HTERT RPE-1 (cell line): Measurements from ENCODE around the gene SLC16A5.

Experiments used
- in situ Hi-C: fragments of 300-500 bp; cut with MboI; formaldehyde crosslinking; loops from 4 replicates; pipeline ENCODE4 v1.14.3; 2020; ENCODE audit warnings: low sequenced_read_pairs

The SLC16A5 gene

DNA sequence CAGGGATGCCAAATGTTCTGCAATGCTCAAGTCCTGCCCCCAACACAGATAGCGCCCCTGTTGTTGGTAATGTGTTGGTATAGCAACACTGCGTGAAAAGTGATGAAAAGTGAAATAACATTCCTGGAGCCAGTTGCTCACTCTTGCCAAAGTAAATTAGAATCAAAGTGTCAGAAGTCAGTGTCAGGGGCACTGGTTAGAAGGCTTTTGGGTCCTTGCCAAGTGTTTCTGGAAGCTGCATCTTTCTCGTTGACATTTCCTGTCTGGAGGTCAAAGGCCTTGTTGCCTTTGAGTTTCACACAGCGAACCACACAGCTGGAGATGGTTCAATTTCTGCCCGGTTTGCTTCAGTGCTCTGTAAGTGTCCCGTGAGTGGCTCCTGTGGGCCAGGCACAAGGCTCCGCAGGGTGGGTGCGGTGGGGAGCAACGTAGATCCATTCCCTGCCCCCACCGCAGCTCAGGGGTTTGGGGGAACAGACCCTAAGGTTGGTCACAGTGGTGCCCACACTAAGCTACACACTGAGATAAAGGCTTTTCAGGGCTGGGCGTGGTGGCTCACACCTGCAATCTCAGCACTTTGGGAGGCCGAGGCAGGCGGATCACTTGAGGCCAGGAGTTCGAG lies 3.6 kb upstream of the SLC16A5 start:
- in situ Hi-C loops = no loop called here

DNA sequence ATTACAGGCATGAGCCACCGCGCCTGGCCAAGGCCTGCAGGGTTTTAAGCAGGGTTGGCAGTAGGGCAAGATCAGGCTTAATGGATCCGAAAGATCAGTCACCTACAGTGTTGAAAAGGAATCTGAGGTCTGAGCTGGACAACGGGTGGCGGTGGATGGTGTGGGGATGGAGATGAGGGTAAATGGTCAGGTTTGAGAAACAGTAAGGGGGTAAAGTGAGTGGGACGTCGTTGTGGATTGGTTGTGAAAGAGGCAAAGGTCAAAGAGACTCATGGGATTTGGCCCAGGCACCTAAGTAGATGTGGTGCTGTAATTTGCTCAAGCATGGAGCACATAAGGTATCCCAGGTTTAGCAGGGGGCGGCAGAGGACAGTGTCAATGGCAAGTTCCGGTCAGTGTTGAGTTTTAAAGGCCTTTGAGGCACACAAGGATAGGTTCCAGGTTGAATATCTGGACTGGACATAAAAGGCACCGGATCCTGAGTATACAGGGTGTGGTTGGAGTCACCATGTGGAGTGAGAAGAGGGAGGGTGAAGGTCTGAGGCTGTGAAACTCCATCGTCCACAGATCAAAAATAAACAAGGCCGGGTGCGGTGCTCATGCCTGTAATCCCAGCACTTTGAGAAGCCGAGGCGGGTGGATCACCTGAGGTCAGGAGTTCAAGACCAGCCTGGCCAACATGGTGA lies 1.1 kb upstream of the SLC16A5 start:
- in situ Hi-C loops = no loop called here

DNA sequence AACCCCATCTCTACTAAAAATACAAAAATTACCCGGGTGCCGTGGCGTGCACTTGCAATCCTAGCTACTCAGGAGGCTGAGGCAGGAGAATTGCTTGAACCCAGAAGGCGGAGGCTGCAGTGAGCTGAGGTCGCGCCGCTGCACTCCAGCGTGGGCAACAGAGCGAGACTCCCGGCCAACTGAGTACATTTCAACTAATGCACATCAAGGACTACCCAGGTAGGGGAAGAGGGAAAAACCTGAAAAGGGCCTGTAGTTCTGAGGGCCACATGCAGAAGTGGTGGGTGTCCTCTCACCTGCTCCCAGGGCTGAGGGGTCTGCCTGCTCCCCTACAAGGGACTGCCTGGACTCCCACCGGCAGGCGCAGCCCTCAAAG lies 584 bp upstream of the SLC16A5 start:
- in situ Hi-C loops = no loop called here

DNA sequence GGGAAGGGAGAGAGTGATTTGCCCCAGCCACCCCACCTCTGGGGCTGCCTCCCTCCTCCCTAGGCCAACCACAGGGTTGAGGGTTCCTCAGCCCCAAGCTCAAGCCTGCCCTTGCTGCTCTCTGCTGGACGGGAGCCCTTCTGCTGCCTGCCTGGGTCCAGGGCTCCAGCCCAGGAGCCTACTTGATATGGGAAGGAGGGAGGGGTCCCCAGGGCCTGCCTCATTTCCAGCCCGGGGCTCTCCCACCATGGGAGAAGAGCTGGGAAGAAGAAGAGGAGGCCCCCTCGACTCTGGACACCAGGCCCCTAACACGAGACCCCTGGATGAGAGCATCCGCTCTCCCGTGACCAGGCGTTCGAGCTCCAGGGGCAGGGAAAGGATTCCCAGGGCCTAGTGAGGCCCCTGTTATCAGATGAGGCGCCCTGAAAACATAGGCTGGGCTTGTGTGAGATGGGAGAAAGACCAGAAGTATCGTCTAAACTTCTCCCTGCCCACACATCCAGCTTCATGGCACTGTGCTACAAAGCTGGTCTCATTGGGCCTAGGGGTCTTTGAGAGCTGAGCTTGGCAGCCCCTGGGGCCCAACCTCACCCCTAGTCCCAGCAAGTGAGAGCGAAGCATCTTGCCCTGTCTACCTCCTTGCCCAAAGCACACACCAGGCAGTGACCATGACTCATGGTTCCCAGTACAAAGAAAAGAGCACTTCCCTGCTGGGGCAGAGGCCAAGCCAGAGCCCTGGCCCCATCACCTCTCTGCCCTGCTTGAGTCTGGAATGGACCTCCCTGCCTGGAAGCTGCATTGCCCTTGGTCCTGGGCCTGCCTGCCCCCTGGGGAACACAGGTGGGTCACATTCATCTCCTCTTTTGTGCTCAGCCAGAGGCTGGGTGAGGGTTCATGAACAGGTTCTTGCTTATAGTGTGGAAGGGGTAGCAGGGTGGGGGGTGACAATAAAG lies 987 bp downstream of the SLC16A5 start:
- in situ Hi-C loops = no loop called here

DNA sequence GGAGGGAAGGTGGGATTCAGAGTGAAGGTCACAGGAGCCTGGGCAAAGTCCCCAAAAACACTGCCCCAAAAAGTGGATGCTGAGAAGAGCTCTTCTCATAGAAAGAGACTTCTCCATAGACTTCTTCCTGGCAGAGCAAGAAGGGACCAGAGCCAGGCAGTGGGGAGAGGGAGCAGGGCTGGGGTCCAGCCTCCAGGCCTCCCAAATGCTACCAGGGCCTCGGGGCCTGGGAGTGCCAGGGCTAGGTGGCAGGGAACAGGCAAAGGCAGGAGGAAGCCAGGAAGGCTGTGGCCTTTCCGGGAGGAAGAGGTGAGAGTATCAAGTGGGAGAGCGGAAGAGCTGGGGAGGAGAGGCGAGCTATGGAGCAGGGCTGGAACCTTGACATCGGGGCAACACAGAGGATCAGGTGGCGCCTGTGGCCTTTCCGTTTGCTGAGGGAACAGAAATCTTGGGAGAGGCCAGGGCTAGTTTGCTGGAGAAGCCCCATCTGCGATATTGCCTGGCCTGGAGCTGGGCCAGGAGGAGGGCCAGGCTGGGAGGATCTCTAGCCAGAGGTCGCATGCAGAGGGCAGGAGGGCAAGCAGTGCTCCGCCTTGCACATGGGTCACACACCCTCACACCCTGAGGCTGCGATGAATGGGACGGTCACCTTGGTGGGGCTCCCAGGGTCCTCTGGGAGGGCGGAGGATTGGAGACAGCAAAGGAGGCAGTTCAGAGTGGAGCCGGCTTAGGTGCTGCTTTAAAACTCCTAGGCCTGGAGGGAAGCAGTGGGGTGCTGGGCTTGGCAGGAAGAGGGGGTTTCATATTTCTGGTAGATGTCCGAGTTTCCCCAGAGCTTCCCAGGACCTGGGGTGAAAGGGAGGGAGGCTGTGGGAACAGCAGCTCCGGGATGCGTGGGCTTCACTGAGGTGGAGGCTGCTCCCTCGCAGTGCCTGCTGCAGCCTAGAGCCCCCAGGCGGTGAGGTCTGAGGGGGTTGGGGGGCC lies 3.4 kb downstream of the SLC16A5 start:
- in situ Hi-C loops = no loop called here

DNA sequence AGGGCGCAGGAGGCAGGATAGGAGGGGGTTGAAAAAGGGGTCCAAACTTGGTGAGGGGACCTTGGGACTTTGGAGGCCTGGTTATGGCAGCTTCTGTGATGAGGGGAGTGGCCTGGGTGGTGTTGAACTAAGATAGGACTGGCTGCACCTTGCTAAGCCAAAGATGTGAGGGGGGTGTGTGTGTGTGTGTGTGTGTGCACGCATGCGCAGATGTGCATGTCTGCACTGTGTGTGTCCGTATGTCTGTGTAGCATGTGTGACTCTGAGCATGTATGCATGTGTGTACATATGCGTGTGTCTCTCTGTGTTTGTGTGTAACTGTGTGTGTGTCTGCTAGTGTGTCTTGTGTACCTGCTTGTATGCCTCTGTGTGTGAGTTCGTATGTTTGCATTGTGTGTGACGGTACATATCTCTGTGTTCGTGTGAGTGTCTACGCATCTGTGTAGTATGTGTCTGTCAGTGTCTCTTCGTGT lies 4.1 kb downstream of the SLC16A5 start:
- in situ Hi-C loops = no loop called here

DNA sequence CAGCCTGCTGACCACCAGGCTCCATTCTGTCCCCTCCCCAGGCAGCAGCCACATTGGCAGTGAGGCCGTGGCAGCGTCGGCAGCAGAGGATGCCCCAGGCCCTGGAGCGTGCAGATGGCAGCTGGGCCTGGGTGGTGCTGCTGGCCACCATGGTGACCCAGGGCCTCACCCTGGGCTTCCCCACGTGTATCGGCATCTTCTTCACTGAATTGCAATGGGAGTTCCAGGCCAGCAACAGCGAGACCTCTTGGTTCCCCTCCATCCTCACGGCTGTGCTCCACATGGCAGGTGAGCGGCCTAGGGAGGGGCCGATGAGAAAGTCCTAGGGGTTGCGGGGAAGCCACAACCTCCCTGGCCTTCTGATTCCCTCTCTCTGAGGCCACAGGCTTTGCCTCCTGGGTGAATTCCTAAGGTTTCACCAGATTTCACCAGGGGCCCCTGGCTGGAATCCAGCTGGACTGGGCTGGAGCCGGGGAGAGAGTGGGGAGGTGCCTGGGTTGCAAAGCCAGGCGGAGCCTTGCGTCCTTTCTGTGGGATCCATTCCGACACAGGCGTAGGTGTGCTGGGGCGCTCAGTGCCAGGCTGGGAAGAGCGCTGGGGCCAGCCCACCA lies 5.9 kb downstream of the SLC16A5 start:
- in situ Hi-C loops = no loop called here

DNA sequence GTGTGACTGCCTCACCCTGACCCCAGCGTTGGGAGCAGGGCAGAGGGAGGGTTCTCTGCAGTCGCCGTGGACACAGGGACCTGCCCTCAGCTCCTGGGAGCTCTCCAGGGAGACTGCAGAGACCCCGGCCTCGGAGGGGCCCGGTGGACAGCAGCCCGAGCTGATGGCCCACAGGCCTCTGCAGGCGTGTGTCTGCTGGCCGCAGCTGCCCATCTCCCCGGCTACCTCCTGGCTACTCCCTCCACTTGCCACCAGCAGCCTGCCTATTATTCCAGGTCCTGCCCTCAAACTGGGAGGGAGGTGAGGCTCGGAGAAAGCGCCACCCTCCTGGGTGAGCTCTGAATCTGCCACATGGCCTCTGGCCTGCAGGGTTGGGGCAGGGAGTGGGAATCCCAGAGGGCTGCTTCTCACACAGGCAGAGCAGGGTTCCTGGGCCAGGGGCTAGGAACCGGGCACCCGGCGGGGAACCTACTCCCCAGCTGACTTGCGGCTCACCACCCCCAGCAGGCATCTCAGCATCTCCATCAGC lies 7.2 kb downstream of the SLC16A5 start:
- in situ Hi-C loops = no loop called here

DNA sequence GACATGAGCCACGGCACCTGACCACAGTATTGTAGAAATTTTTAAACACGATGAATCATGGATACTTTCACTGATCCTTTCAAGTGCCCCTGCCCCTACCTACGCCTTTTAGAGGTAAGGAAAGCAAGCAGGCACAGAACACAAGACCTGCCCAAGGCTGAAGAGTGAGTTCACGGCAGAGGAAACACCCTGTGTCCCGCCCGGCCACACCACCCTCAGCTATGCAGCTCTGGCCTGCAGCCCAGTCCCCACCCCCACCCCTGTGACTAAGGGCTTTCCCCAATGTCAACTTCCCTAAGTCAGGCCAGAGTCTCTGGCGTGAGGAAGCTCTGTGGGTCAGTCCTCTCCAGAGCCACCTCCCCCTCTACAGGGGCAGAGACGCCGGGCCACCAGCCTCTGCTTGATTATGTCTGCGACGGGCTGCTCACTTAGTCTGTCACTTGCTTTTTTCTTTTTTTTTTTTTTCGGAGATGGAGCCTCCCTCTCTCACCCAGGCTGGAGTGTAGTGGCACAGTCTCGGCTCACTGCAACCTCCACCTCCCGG lies 8.4 kb downstream of the SLC16A5 start:
- in situ Hi-C loops = no loop called here

DNA sequence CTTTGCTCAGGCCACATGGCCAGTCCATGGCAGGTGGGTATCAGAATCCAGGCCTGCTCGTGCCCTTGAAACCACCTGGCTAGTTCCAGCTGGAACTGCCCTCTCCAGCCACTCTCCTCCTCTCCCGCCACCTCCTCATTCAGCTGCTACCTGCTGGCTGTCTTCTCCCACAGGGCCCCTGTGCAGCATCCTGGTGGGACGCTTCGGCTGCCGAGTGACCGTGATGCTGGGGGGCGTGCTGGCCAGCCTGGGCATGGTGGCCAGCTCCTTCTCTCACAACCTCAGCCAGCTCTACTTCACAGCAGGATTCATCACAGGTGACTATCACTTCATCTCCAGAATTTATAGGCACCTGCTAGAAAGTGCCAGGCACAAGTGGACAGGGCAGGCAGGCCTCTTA lies 10.1 kb downstream of the SLC16A5 start:
- in situ Hi-C loops = no loop called here

DNA sequence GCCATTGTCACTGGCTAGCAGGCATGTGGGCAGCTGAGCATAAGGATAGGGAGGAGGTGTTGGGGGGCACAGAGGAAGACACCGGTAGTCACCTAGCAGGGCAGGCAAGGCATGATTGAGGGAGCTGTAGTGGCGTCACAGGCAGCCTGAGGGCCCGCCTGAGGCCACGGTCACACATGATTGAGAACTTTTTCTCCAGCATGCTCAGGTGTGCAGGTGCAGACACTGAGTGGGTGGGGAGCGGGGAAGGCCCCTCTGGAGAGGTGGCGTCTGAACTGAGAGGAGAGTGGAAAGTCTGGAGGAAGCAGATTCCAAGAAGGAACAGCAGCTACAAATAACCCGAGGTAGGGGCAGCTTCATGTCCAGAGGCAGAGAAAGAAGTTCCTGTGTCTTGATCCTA lies 11.1 kb downstream of the SLC16A5 start:
- in situ Hi-C loops = no loop called here

DNA sequence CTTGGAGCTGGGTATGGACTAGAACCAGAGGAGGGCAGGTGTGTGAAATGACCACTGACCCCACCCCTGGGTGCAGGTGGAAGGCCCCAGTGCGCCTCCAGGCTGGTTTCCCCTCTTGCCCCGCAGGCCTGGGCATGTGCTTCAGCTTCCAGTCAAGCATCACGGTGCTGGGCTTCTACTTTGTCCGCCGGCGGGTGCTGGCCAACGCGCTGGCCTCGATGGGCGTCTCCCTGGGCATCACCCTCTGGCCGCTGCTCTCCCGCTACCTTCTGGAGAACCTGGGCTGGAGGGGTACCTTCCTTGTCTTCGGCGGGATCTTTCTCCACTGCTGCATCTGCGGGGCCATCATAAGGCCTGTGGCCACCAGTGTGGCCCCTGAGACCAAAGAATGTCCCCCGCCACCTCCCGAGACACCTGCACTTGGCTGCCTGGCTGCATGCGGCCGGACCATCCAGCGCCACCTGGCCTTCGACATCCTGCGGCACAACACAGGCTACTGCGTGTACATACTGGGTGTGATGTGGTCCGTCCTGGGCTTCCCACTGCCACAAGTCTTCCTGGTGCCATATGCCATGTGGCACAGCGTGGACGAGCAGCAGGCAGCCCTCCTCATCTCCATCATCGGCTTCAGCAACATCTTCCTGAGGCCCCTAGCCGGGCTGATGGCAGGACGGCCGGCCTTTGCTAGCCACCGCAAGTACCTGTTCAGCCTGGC lies 12.3 kb downstream of the SLC16A5 start:
- in situ Hi-C loops = no loop called here

DNA sequence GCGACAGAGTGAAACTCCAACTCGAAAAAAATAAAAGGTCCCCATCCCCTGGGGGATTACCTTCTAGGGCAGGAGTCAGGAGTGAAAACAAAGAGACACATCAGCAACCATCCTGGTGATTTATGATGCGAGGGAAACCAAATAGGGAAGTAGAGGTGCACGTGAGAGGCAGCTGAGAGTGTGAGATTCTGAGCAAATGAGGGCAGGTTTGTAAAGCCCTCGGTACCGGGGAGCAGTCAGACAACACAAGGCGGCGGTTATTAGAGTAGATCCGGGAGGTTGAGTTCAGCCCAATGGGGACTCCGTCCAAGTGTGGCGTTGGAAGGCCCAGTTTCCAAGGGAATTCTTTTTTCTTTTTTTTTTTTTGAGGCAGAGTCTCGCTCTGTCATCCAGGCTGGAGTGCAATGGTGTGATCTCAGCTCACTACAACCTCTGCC lies 14.6 kb downstream of the SLC16A5 start:
- in situ Hi-C loops = no loop called here

DNA sequence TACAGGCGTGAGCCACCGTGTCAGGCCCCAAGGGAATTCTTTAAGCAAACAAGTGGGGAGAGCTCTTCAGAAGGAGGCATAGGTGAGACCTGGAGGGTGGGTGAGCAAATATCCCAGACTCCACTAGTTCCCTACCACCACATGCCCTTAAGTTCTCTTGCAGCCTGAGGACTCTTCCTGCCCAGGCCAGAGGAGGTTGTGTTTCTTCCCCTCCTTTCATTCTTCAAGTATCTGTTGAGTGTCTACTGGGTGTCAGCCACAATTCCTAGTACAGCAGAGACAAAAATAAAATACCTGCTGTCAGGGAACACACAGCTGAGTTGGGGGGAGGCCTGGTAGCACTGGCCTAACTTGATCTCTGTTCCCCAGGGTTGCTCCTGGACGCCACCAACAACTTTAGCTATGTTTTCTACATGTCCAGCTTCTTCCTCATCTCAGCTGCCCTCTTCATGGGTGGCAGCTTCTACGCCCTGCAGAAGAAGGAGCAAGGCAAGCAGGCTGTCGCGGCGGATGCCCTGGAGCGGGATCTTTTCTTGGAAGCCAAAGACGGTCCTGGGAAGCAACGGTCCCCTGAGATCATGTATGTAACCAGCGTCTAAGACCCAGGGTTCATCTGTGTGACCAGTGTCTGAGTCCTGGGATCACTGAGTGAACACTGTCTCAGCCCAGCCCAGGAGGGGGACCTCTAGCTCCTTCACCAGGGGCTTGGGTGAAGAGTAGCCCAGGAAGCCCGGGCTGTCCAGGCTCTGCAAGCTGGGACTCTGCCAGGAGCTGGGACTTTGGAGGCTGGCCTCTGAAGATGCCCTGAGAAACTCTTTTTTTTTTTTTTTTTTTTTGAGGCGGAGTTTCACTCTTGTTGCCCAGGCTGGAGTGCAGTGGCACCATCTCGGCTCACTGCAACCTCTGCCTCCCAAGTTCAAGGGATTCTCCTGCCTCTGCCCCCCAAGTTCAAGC lies 16.1 kb downstream of the SLC16A5 start:
- in situ Hi-C loops = no loop called here

DNA sequence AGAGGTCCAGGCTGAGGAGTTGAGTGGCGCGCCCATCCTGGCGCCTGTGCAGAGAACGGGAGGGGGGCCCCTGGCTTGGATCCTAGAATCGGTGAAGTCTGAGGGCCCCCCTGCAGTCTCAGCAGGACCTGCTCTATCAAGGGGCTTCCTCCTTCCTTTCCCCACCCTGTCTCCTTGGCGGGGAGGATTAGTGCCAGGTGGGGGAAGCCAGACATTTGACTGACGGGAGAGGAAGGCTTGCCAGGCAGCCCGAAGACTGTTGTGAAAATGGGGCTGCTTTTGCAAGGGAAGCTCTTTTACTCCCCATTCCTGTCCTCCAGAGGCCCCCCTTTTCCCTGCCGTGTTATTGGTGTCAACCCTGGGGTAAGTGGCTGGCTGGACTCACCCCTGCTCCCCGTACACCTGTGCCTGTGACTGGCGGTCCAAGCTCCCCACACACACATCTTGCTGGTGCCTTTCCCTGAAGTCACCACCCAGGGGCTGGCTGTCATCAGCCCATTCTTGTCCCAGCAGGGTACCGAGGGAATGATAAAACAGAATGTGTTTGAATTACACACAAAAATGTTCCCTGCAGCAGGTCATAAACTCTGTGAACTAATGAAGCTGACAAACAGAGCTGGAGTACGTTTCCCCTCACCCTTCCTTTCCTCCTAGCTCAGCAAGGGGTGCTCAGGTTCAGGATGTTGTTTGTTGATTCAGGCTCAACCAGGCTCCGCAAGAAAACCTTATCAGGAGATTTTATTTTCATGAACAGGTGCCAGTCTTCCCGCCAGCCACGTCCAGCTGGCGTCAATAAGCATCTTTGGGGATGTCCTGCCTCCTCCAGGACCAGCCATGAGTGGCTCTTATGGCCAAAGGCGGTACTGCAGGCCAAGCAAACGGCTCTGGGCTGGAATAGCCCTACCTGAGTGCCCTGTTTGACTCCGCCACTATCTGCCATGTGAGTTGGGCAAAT lies 17.6 kb downstream of the SLC16A5 start:
- in situ Hi-C loops = no loop called here

DNA sequence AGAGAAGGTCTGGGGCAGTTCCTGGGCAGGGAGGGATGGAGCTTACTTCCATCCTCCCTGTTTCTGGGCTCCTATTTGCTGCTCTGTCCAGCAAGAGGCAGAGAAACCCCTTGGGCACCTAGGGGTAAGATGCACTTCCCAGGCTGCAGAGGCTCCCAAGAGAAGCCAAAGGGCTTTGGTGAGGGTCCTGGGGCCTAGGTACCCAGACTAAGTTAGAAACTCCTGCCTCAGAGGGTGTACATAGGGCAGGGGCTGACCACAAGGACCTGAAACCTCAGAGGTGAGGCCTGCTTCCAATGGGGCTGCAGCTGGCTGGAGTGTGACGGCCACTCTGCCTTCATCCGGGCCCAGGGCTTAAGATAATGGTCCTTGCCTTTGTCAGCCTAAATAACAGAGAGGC lies 20.4 kb downstream of the SLC16A5 start:
- in situ Hi-C loops = no loop called here

DNA sequence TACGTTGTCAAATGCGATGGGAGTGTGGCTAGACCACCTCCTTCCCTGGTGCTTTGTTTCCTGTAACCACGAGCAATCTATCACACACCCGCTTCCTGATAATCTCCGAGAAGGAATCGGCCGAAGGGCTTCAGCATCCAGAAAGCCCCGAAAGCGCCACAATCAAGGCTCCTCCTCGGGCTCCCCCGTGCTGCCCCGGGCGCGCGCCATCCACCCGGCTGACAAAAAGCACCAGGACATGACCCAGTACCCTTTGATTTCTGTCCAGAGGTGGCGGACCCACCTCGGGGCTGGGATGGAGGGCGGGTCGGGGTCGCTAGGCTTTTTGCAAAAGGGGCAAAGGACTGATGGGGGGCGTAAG lies 21.3 kb downstream of the SLC16A5 start:
- in situ Hi-C loops = no loop called here
